Measurements from ENCODE around the gene KCND1. TPM values are rescaled to one million over a fixed set of nuclear protein-coding genes. Genes with fewer than 3 reads are reported as not detected.

The KCND1 gene
- total RNA-seq, 2 donors from 2014 or later, result 0.90 to 1.0 TPM

- Histone ChIP-seq H3K4me1 (no peaks in the 10 kb centered on the region), H3K27ac (peak overlapping the region; percentile 53), H3K36me3 (no peaks in the 10 kb centered on the region), H3K9ac (ENCODE audit: low read depth in 2 of 2, low read length in 2 of 2) (no peak overlapping the region), H3K27me3 (no peaks in the 10 kb centered on the region), H3K9me3 (no peaks in the 10 kb centered on the region), H3K4me3 (no peak overlapping the region)
- TF ChIP-seq CTCF (IDR thresholded peaks at IDR 0.05), result no peak
- DNase-seq, result no peak
- intact Hi-C loops (cut with DNase I), result no loop called here
Observed at GRCh38 chrX:48936429-48937053, 35.1 kb downstream of the KCND1 start.

DNA sequence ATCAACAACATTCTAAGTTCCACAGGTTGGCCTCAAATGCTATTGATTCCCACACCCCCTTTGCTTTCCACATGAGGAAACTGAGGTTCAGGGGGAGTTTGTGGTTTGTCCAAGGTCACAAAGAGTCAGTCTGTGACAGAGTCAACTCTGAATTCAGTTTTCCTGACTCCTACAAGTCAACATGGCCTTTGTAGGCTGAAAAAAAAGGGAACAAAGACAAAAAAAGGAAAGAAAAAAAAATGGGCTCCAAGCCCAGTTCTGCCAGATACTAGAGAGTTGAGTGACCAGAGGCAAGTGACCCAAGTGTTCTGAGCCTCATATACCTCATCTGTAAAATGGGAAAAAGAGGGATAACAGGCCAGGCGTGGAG lies 36.4 kb downstream of the KCND1 start:
- Histone ChIP-seq H3K27ac (no peak overlapping the region), H3K4me3 (no peak overlapping the region), H3K36me3 (no peaks in the 10 kb centered on the region), H3K4me1 (no peaks in the 10 kb centered on the region), H3K9ac (ENCODE audit: low read depth in 2 of 2, low read length in 2 of 2) (no peak overlapping the region), H3K9me3 (no peaks in the 10 kb centered on the region), H3K27me3 (no peaks in the 10 kb centered on the region)
- no peak for DNase-seq
- intact Hi-C loops (cut with DNase I), result no loop called here
- no peak for TF ChIP-seq CTCF (IDR thresholded peaks at IDR 0.05)

GRCh38 chrX:48934581-48935300 lies 36.9 kb downstream of the KCND1 start:
- H3K27ac ChIP-seq, result no peak overlapping the region

DNA sequence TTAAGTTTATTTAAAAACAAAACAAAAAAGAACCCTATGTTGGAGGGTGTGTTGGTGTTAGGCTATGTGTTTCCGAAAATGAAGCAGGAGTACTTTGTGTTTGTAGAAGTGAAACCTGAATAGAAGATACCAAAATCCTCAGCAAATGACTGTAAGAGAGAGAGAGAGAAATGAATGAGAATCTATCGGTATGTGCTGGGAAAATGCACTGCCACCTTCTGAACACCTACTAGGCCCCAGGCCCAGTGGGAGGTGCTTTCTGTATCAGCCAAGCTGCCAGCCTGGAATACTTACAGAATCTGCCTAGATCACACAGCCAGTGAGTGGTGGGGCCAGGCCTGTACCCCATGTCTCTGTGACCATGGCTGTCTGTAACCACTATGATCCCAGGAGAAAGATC lies 37.9 kb downstream of the KCND1 start:
- H3K9ac ChIP-seq (ENCODE audit: low read depth in 2 of 2, low read length in 2 of 2), result no peak overlapping the region
- no peaks in the 10 kb centered on the region for H3K9me3 ChIP-seq
- no peaks in the 10 kb centered on the region for H3K36me3 ChIP-seq
- H3K27me3 ChIP-seq, result no peaks in the 10 kb centered on the region
- H3K4me1 ChIP-seq, result no peaks in the 10 kb centered on the region
- intact Hi-C loops (cut with DNase I), result no loop called here
- DNase-seq, result no peak
- H3K27ac ChIP-seq, result no peak overlapping the region
- no peak for TF ChIP-seq CTCF (IDR thresholded peaks at IDR 0.05)
- H3K4me3 ChIP-seq, result no peak overlapping the region

More at GRCh38 chrX:48934581-48935300, 36.9 kb downstream of the KCND1 start:
- no peak overlapping the region for H3K4me3 ChIP-seq
- H3K9me3 ChIP-seq, result no peaks in the 10 kb centered on the region
- no peak for TF ChIP-seq CTCF (IDR thresholded peaks at IDR 0.05)
- intact Hi-C loops (cut with DNase I), result no loop called here
- H3K4me1 ChIP-seq, result no peaks in the 10 kb centered on the region
- DNase-seq, result no peak
- no peaks in the 10 kb centered on the region for H3K27me3 ChIP-seq
- no peaks in the 10 kb centered on the region for H3K36me3 ChIP-seq
- H3K9ac ChIP-seq (ENCODE audit: low read depth in 2 of 2, low read length in 2 of 2), result no peak overlapping the region

GRCh38 chrX:48927736-48928382 lies 43.8 kb downstream of the KCND1 start:
- no peaks in the 10 kb centered on the region for H3K4me1 ChIP-seq
- H3K9ac ChIP-seq (ENCODE audit: low read depth in 2 of 2, low read length in 2 of 2), result no peak overlapping the region
- H3K9me3 ChIP-seq, result no peaks in the 10 kb centered on the region
- no peaks in the 10 kb centered on the region for H3K27me3 ChIP-seq
- H3K27ac ChIP-seq, result no peak overlapping the region
- TF ChIP-seq CTCF (IDR thresholded peaks at IDR 0.05), result no peak
- H3K36me3 ChIP-seq, result no peaks in the 10 kb centered on the region
- H3K4me3 ChIP-seq, result no peak overlapping the region
- no peak for DNase-seq
- intact Hi-C loops (cut with DNase I), result no loop called here
